Fibroblast of lung (primary cell): Measurements from ENCODE around the gene OGFOD3. TPM values are rescaled to one million over a fixed set of nuclear protein-coding genes. Genes with fewer than 3 reads are reported as not detected.
"Not testable (repeated sequence)": the region's sequence is repeated elsewhere in the genome, so short reads cannot be mapped to it uniquely, and the experiment has no call there.

Experiments
- DNase-seq, 2 donors: peaks; one replicate each; pipeline versions ENCODE4 v3.0.0 to v3.0.0-alpha.2; 2010; ENCODE audit warnings: low read depth in 2 of 2
- H2AFZ ChIP-seq: 2 replicates; pipeline ENCODE4 v1.5.1; 2012; ENCODE audit warnings: low read length, control low read depth, inconsistent platforms
- H3K27ac ChIP-seq: 2 replicates; pipeline ENCODE4 v1.5.1; 2011; ENCODE audit warnings: low read length, control low read depth; ENCODE audit not compliant: insufficient read depth
- H3K27me3 ChIP-seq: 2 replicates; pipeline ENCODE4 v1.5.1; 2011; ENCODE audit warnings: mild to moderate bottlenecking, low read length; ENCODE audit not compliant: control insufficient read depth, insufficient read depth
- H3K36me3 ChIP-seq: 2 replicates; pipeline ENCODE4 v1.5.1; 2011; ENCODE audit warnings: low read length; ENCODE audit not compliant: control insufficient read depth, insufficient read depth
- H3K4me1 ChIP-seq: 2 replicates; pipeline ENCODE4 v1.5.1; 2011; ENCODE audit warnings: low read length; ENCODE audit not compliant: control insufficient read depth, insufficient read depth; ENCODE audit errors: extremely low read depth
- H3K4me2 ChIP-seq: 2 replicates; pipeline ENCODE4 v1.5.1; 2011; ENCODE audit warnings: low read length, control low read depth; ENCODE audit not compliant: insufficient read depth; ENCODE audit errors: extremely low read depth
- H3K4me3 ChIP-seq, 4 experiments: fragments of 200-600 bp in 1 of 4; sonication (generic) in 1 of 4; replicated peaks in 1 of 4; 2 replicates each; pipeline ENCODE4 v1.5.1; 2011 to 2016; ENCODE audit warnings: low read length in 4 of 4, low read depth in 3 of 4, mild to moderate bottlenecking in 3 of 4, control low read depth in 2 of 4, inconsistent platforms in 1 of 4, mixed read lengths in 1 of 4; ENCODE audit not compliant: insufficient read depth in 1 of 4; ENCODE audit errors: control extremely low read depth in 1 of 4
- H3K79me2 ChIP-seq: 2 replicates; pipeline ENCODE4 v1.5.1; 2012; ENCODE audit warnings: mild to moderate bottlenecking, low read length, inconsistent platforms; ENCODE audit not compliant: control insufficient read depth, insufficient read depth
- H3K9ac ChIP-seq: 2 replicates; pipeline ENCODE4 v1.5.1; 2011; ENCODE audit warnings: mild to moderate bottlenecking, low read length, control low read depth; ENCODE audit not compliant: insufficient read depth
- H3K9me3 ChIP-seq: 2 replicates; pipeline ENCODE4 v1.5.1; 2012; ENCODE audit warnings: low read depth, low read length; ENCODE audit not compliant: control insufficient read depth, insufficient read depth
- H4K20me1 ChIP-seq: 2 replicates; pipeline ENCODE4 v1.5.1; 2011; ENCODE audit warnings: low read length; ENCODE audit not compliant: control insufficient read depth, insufficient read depth; ENCODE audit errors: extremely low read depth
- CTCF ChIP-seq, 2 donors: IDR thresholded peaks in 1 of 2; conservative IDR thresholded peaks in 1 of 2; 1 replicate in 1 of 2; 2 replicates in 1 of 2; pipeline ENCODE4 v1.5.1; 2011 to 2012; ENCODE audit warnings: low read length in 2 of 2, control low read depth in 1 of 2, inconsistent platforms in 1 of 2, low read depth in 1 of 2, mild to moderate bottlenecking in 1 of 2
- EZH2 ChIP-seq: IDR thresholded peaks from 2 replicates; pipeline ENCODE4 v1.5.1; 2012; ENCODE audit warnings: low read length, control low read depth, mild to moderate bottlenecking; ENCODE audit errors: missing control alignments
- polyA plus RNA-seq, 2 donors: library from polyadenylated mRNA; depleted of rRNA in 1 of 2; stranded (reverse) in 1 of 2; unstranded in 1 of 2; fragments of >200 nt; gene quantifications; 2 replicates each; pipeline ENCODE4 v1.2.1, GENCODE V29; 2011 to 2012; ENCODE audit warnings: missing spikeins in 1 of 2
- total RNA-seq: library from RNA; depleted of rRNA; stranded (reverse); fragments of >200 nt; gene quantifications from 2 replicates; pipeline ENCODE4 v1.2.1, GENCODE V29; 2014

The OGFOD3 gene
- total and polyA plus RNA-seq, 2 donors (not counting 1 experiment from before 2014, with no cell fraction given) = 25.6 to 27.1 TPM

GRCh38 chr17:82461827-82462524 lies 43.6 kb upstream of the OGFOD3 start:
- no peaks in the 10 kb centered on the region for H3K9me3 ChIP-seq
- no peak overlapping the region for H3K27ac ChIP-seq
- no peak overlapping the region for H2AFZ ChIP-seq
- H3K4me2 ChIP-seq = no peak overlapping the region
- H3K4me3 ChIP-seq = no peak overlapping the region
- H3K36me3 ChIP-seq = peaks cover 2% of the 10 kb centered on the region
- no peak for DNase-seq
- TF ChIP-seq EZH2 = no peak
- H3K27me3 ChIP-seq = no peaks in the 10 kb centered on the region
- peaks cover 7% of the 10 kb centered on the region for H3K4me1 ChIP-seq
- H4K20me1 ChIP-seq = no peaks in the 10 kb centered on the region
- no peak overlapping the region for H3K9ac ChIP-seq
- H3K79me2 ChIP-seq = no peaks in the 10 kb centered on the region

DNA sequence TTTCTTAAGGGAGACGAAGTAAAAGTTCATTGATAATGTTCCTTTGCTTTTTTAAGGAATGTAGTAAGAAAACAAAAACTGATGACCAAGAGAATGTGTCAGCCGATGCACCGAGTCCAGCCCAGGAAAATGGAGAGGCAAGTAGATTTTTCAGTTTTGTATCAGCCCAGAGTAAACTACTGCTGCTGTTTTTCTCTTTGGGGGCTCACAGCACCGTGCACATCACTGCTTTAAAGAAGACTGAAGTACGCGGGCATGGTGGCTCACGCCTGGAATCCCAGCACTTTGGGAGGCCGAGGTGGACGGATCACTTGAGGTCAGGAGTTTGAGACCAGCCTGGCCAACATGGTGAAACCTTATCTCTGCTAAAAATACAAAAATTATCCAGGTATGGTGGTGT lies 41.5 kb upstream of the OGFOD3 start:
- H3K79me2 ChIP-seq, H3K9ac ChIP-seq, H2AFZ ChIP-seq, H3K27me3 ChIP-seq, DNase-seq, H3K4me1 ChIP-seq, H3K36me3 ChIP-seq, H3K27ac ChIP-seq, H3K4me2 ChIP-seq, H4K20me1 ChIP-seq, H3K9me3 ChIP-seq, H3K4me3 ChIP-seq: not testable (repeated sequence)

- no peaks in the 10 kb centered on the region for H3K36me3 ChIP-seq
- peak in 1 of 2 donors; percentile 34 for DNase-seq
- H3K9ac ChIP-seq = peak overlapping the region; percentile 85
- peak overlapping the region; percentile 77 to 82 (median 80) for H3K4me3 ChIP-seq
- peak overlapping the region; percentile 92 for H3K27ac ChIP-seq
- H3K27me3 ChIP-seq = no peaks in the 10 kb centered on the region
- no peaks in the 10 kb centered on the region for H4K20me1 ChIP-seq
- H3K4me2 ChIP-seq = peak overlapping the region; percentile 73
- H3K4me1 ChIP-seq = peaks cover 7% of the 10 kb centered on the region
- H3K9me3 ChIP-seq = no peaks in the 10 kb centered on the region
- H3K79me2 ChIP-seq = no peaks in the 10 kb centered on the region
- peak overlapping the region; percentile 64 for H2AFZ ChIP-seq
- no peak for TF ChIP-seq EZH2
- TF ChIP-seq CTCF (conservative IDR thresholded peaks at IDR 0.05 in 1 of 2, IDR thresholded peaks at IDR 0.05 in 1 of 2; ENCODE audit: low read depth in 1 of 2, low read length in 2 of 2) = no peak
Observed at GRCh38 chr17:82458885-82459424, 40.6 kb upstream of the OGFOD3 start.
